HEK293 (cell line): Measurements from ENCODE around the gene OGFOD2.

ENCODE experiments used
- BCL6B ChIP-seq: fragments of 450-650 bp; formaldehyde crosslinking; IDR thresholded peaks from 2 replicates; pipeline ENCODE4 v1.5.1; 2017; ENCODE audit warnings: missing biosample characterization, missing genetic modification characterization
- GFI1B ChIP-seq: fragments of 450-650 bp; formaldehyde crosslinking; IDR thresholded peaks from 2 replicates; pipeline ENCODE4 v1.5.1; 2016; ENCODE audit warnings: missing biosample characterization, missing genetic modification characterization
- HOXA7 ChIP-seq: sonication (generic); formaldehyde crosslinking; IDR thresholded peaks from 2 replicates; pipeline ENCODE4 v1.8.1; 2022; ENCODE audit warnings: missing genetic modification reagents, borderline replicate concordance
- INSM2 ChIP-seq: fragments of 450-650 bp; formaldehyde crosslinking; IDR thresholded peaks from 2 replicates; pipeline ENCODE4 v1.5.1; 2016; ENCODE audit warnings: missing biosample characterization, missing genetic modification characterization
- KLF16 ChIP-seq: fragments of 450-650 bp; formaldehyde crosslinking; IDR thresholded peaks from 2 replicates; pipeline ENCODE4 v1.5.1; 2017; ENCODE audit warnings: missing biosample characterization, missing genetic modification characterization
- OSR2 ChIP-seq: fragments of 450-650 bp; formaldehyde crosslinking; IDR thresholded peaks from 2 replicates; pipeline ENCODE4 v1.5.1; 2016; ENCODE audit warnings: missing biosample characterization, missing genetic modification characterization
- PRDM1 ChIP-seq: fragments of 450-650 bp; formaldehyde crosslinking; IDR thresholded peaks from 2 replicates; pipeline ENCODE4; 2016; ENCODE audit warnings: missing biosample characterization, missing genetic modification characterization
- PRDM6 ChIP-seq: fragments of 450-650 bp; formaldehyde crosslinking; IDR thresholded peaks from 2 replicates; pipeline ENCODE4 v1.5.1; 2017; ENCODE audit warnings: missing biosample characterization, missing genetic modification characterization
- WT1 ChIP-seq: fragments of 450-650 bp; formaldehyde crosslinking; IDR thresholded peaks from 2 replicates; pipeline ENCODE4 v1.5.1; 2016; ENCODE audit warnings: missing biosample characterization, missing genetic modification characterization
- ZBTB11 ChIP-seq: fragments of 450-650 bp; formaldehyde crosslinking; conservative IDR thresholded peaks from 2 replicates; pipeline ENCODE4 v1.5.1; 2016; ENCODE audit warnings: low read depth, missing biosample characterization, missing genetic modification characterization
- ZBTB26 ChIP-seq: fragments of 450-650 bp; formaldehyde crosslinking; optimal IDR thresholded peaks from 2 replicates; pipeline ENCODE3; 2016; ENCODE audit warnings: missing biosample characterization, mild to moderate bottlenecking, missing genetic modification characterization
- ZNF10 ChIP-seq: fragments of 450-650 bp; formaldehyde crosslinking; IDR thresholded peaks from 2 replicates; pipeline ENCODE4 v1.5.1; 2017; ENCODE audit warnings: missing biosample characterization, missing genetic modification characterization
- ZNF133 ChIP-seq: fragments of 450-650 bp; formaldehyde crosslinking; IDR thresholded peaks from 2 replicates; pipeline ENCODE4 v1.5.1; 2016; ENCODE audit warnings: missing biosample characterization, missing genetic modification characterization
- ZNF16 ChIP-seq: fragments of 450-650 bp; formaldehyde crosslinking; IDR thresholded peaks from 2 replicates; pipeline ENCODE4 v1.5.1; 2016; ENCODE audit warnings: low read depth, missing biosample characterization, missing genetic modification characterization
- ZNF19 ChIP-seq: fragments of 450-650 bp; formaldehyde crosslinking; IDR thresholded peaks from 2 replicates; pipeline ENCODE4; 2016; ENCODE audit warnings: missing biosample characterization, missing genetic modification characterization, low read depth
- ZNF2 ChIP-seq: fragments of 450-650 bp; formaldehyde crosslinking; IDR thresholded peaks from 2 replicates; pipeline ENCODE4 v1.5.1; 2016; ENCODE audit warnings: missing biosample characterization, missing genetic modification characterization
- ZNF221 ChIP-seq: fragments of 450-650 bp; formaldehyde crosslinking; IDR thresholded peaks from 2 replicates; pipeline ENCODE4 v1.5.1; 2017; ENCODE audit warnings: missing biosample characterization, missing genetic modification characterization, borderline replicate concordance
- ZNF280C ChIP-seq: fragments of 450-650 bp; formaldehyde crosslinking; IDR thresholded peaks from 2 replicates; pipeline ENCODE4 v1.5.1; 2016; ENCODE audit warnings: missing biosample characterization, missing genetic modification characterization
- ZNF335 ChIP-seq: fragments of 450-650 bp; formaldehyde crosslinking; conservative IDR thresholded peaks from 2 replicates; pipeline ENCODE4 v1.5.1; 2016; ENCODE audit warnings: missing biosample characterization, missing genetic modification characterization
- ZNF391 ChIP-seq: fragments of 450-650 bp; formaldehyde crosslinking; IDR thresholded peaks from 2 replicates; pipeline ENCODE4 v1.5.1; 2016; ENCODE audit warnings: low read depth, missing biosample characterization, missing genetic modification characterization, borderline replicate concordance
- ZNF555 ChIP-seq: fragments of 450-650 bp; formaldehyde crosslinking; conservative IDR thresholded peaks from 2 replicates; pipeline ENCODE4 v1.5.1; 2017; ENCODE audit warnings: missing biosample characterization, mild to moderate bottlenecking, missing genetic modification characterization, inconsistent platforms
- ZNF561 ChIP-seq: fragments of 450-650 bp; IDR thresholded peaks from 2 replicates; pipeline ENCODE4 v1.5.1; 2018; ENCODE audit warnings: missing biosample characterization, missing genetic modification characterization, borderline replicate concordance
- ZNF580 ChIP-seq: fragments of 450-650 bp; formaldehyde crosslinking; IDR thresholded peaks from 2 replicates; pipeline ENCODE4 v1.5.1; 2016; ENCODE audit warnings: missing biosample characterization, missing genetic modification characterization
- ZNF600 ChIP-seq: fragments of 450-650 bp; formaldehyde crosslinking; IDR thresholded peaks from 2 replicates; pipeline ENCODE4 v1.5.1; 2016; ENCODE audit warnings: missing biosample characterization, missing genetic modification characterization
- ZNF610 ChIP-seq: fragments of 450-650 bp; formaldehyde crosslinking; IDR thresholded peaks from 2 replicates; pipeline ENCODE4 v1.5.1; 2016; ENCODE audit warnings: missing biosample characterization, missing genetic modification characterization, borderline replicate concordance
- ZNF768 ChIP-seq: fragments of 450-650 bp; formaldehyde crosslinking; IDR thresholded peaks from 2 replicates; pipeline ENCODE4 v1.5.1; 2018; ENCODE audit warnings: missing biosample characterization, mild to moderate bottlenecking, missing genetic modification characterization
- ZNF785 ChIP-seq: fragments of 450-650 bp; formaldehyde crosslinking; IDR thresholded peaks from 2 replicates; pipeline ENCODE4 v1.5.1; 2016; ENCODE audit warnings: missing biosample characterization, missing genetic modification characterization
- ZNF830 ChIP-seq: fragments of 450-650 bp; IDR thresholded peaks from 2 replicates; pipeline ENCODE4 v1.5.0; 2018; ENCODE audit warnings: missing biosample characterization, missing genetic modification characterization, low read depth, mild to moderate bottlenecking, moderate library complexity
- ZNF837 ChIP-seq: fragments of 450-650 bp; formaldehyde crosslinking; IDR thresholded peaks from 2 replicates; pipeline ENCODE4 v1.5.1; 2016; ENCODE audit warnings: missing biosample characterization, missing genetic modification characterization

The OGFOD2 gene

GRCh38 chr12:122946690-122947341 lies 28.2 kb upstream of the OGFOD2 start (continued):
- TF ChIP-seq ZNF335: peak; percentile 86
- no peak for TF ChIP-seq ZNF555 (tag by site-specific recombination)
- no peak for TF ChIP-seq ZNF830 (tag by site-specific recombination)
- TF ChIP-seq ZNF391 (tag by site-specific recombination): no peak
- no peak for TF ChIP-seq ZNF837
- TF ChIP-seq ZNF768: 0 out of 2 replicates have a peak, but pooled peaks have one; percentile 25
- no peak for TF ChIP-seq KLF16 (tag by site-specific recombination)
- TF ChIP-seq ZNF785 (tag by site-specific recombination): no peak
- no peak for TF ChIP-seq ZBTB26 (tag by site-specific recombination)
- no peak for TF ChIP-seq PRDM1 (tag by site-specific recombination)
- TF ChIP-seq ZNF561: no peak
- TF ChIP-seq ZNF16 (tag by site-specific recombination): no peak
- TF ChIP-seq ZNF280C (tag by site-specific recombination): no peak
- TF ChIP-seq WT1 (tag by site-specific recombination): peak; percentile 30; the same call in 1 of the 2 replicates
- TF ChIP-seq ZNF19: no peak
- TF ChIP-seq PRDM6 (tag by site-specific recombination): no peak
- TF ChIP-seq INSM2 (tag by site-specific recombination): peak; percentile 84
- no peak for TF ChIP-seq GFI1B (tag by site-specific recombination)
- TF ChIP-seq ZNF610 (tag by site-specific recombination): no peak
- TF ChIP-seq BCL6B (tag by site-specific recombination): no peak
- TF ChIP-seq OSR2 (tag by site-specific recombination): no peak
- no peak for TF ChIP-seq ZNF580 (tag by site-specific recombination)
- TF ChIP-seq ZBTB11 (tag by site-specific recombination): no peak
- TF ChIP-seq HOXA7 (CRISPR knock-in tag): no peak
- TF ChIP-seq ZNF600 (tag by site-specific recombination): peak; percentile 98
- TF ChIP-seq ZNF221 (tag by site-specific recombination): no peak
- TF ChIP-seq ZNF2 (tag by site-specific recombination): 0 out of 2 replicates have a peak, but pooled peaks have one; percentile 30
- TF ChIP-seq ZNF10 (tag by site-specific recombination): no peak
- TF ChIP-seq ZNF133 (tag by site-specific recombination): no peak
